OCI-LY7 (cell line): ENCODE data around the gene CFAP77. TPM values are rescaled to one million over a fixed set of nuclear protein-coding genes. Genes with fewer than 3 reads are reported as not detected.

Experiments
- BruUV-seq: library from RNA; stranded (reverse); fragments of 400-500 nt; replicated peaks from 2 replicates; lab custom pipeline; 2021; lab: Mats Ljungman, UMichigan
- CTCF ChIA-PET: fragments of 300-600 bp; sonication (Branson Sonifier 250); formaldehyde crosslinking; loops from one replicate; lab custom pipeline; 2022; ENCODE audit warnings: antibody characterized with exemption; ENCODE audit not compliant: unreplicated experiment; lab: Charles Lee
- POLR2A ChIA-PET: fragments of 300-600 bp; sonication (Branson Sonifier 250); formaldehyde crosslinking; loops from one replicate; lab custom pipeline; 2022; ENCODE audit warnings: antibody characterized with exemption; lab: Charles Lee
- DNase-seq: peaks from one replicate; pipeline ENCODE4 v3.0.0-alpha.2; 2015; ENCODE audit warnings: low spot score
- H2AFZ ChIP-seq: fragments of 200-600 bp; sonication (generic), shearing (Covaris generic); 2 replicates; pipeline ENCODE4 v1.6.1; 2014; ENCODE audit warnings: mild to moderate bottlenecking, antibody characterized with exemption, low read length, moderate library complexity
- H3K27ac ChIP-seq: fragments of 200-600 bp; sonication (generic); 2 replicates; pipeline ENCODE4 v1.5.1; 2014; ENCODE audit warnings: mixed run types, low read depth, mild to moderate bottlenecking, moderate library complexity, low read length, inconsistent platforms; ENCODE audit not compliant: poor library complexity, severe bottlenecking
- H3K36me3 ChIP-seq: fragments of 200-600 bp; sonication (generic); 2 replicates; pipeline ENCODE4 v1.6.1; 2014; ENCODE audit warnings: mild to moderate bottlenecking, antibody characterized with exemption, low read length, moderate library complexity, mixed read lengths; ENCODE audit not compliant: insufficient read depth
- H3K4me1 ChIP-seq: fragments of 200-600 bp; sonication (generic); 2 replicates; pipeline ENCODE4 v1.5.1; 2014; ENCODE audit warnings: mild to moderate bottlenecking, low read length; ENCODE audit not compliant: insufficient read depth, poor library complexity, severe bottlenecking
- H3K4me2 ChIP-seq: fragments of 200-600 bp; sonication (generic); 2 replicates; pipeline ENCODE4 v1.6.1; 2014; ENCODE audit warnings: mild to moderate bottlenecking, low read length
- H3K4me3 ChIP-seq: fragments of 200-600 bp; sonication (generic); 2 replicates; pipeline ENCODE4 v1.5.1; 2014; ENCODE audit warnings: mild to moderate bottlenecking, low read depth, low read length; ENCODE audit not compliant: poor library complexity, severe bottlenecking
- H3K79me2 ChIP-seq: fragments of 200-600 bp; sonication (generic); 2 replicates; pipeline ENCODE4 v1.6.1; 2016; ENCODE audit warnings: low read depth, mild to moderate bottlenecking, low read length, moderate library complexity, mixed read lengths; ENCODE audit not compliant: insufficient read depth
- H3K9me2 ChIP-seq: fragments of 200-600 bp; sonication (generic); 2 replicates; pipeline ENCODE4 v1.6.1; 2016; ENCODE audit warnings: mild to moderate bottlenecking, low read length, mixed read lengths; ENCODE audit not compliant: insufficient read depth
- H3K9me3 ChIP-seq: fragments of 200-600 bp; sonication (generic); 2 replicates; pipeline ENCODE4 v1.6.1; 2014; ENCODE audit warnings: mild to moderate bottlenecking, mixed run types, low read length, mixed read lengths
- H4K20me1 ChIP-seq: fragments of 200-600 bp; sonication (generic); 2 replicates; pipeline ENCODE4 v1.6.1; 2014; ENCODE audit warnings: mild to moderate bottlenecking, antibody characterized with exemption, low read length, moderate library complexity, mixed read lengths; ENCODE audit not compliant: insufficient read depth
- CTCF ChIP-seq: fragments of 200-600 bp; sonication (generic); conservative IDR thresholded peaks from 2 replicates; pipeline ENCODE4 v1.5.1; 2014; ENCODE audit warnings: mild to moderate bottlenecking, antibody characterized with exemption, low read length, moderate library complexity, mixed read lengths
- EZH2phosphoT487 ChIP-seq: fragments of 200-600 bp; sonication (generic); IDR thresholded peaks from 2 replicates; pipeline ENCODE4 v1.6.1; 2018; ENCODE audit warnings: low read depth, borderline replicate concordance, mild to moderate bottlenecking, mixed run types, antibody characterized with exemption, low read length, moderate library complexity, mixed read lengths
- intact Hi-C: fragments of 100-400 bp; cut with micrococcal nuclease; formaldehyde crosslinking; loops from one replicate; pipeline ENCODE4 v1.10.0; 2022; ENCODE audit not compliant: unreplicated experiment
- total RNA-seq, 2 experiments: library from RNA; depleted of rRNA in 1 of 2; stranded (reverse); fragments of >200 nt in 1 of 2; shearing (Covaris generic) in 1 of 2; gene quantifications; 2 replicates each; pipeline ENCODE4 v1.2.3, GENCODE V29; 2014 to 2022

The CFAP77 gene
- total RNA-seq, 2 experiments from 2014 or later: not detected

GRCh38 chr9:132531195-132531594 lies 121.2 kb downstream of the CFAP77 start:
- ChIA-PET CTCF (no interaction called here), POLR2A (no interaction called here)
- Histone ChIP-seq H3K36me3 (no peaks in the 10 kb centered on the region), H2AFZ (no peak overlapping the region), H3K4me2 (no peak overlapping the region), H3K79me2 (no peaks in the 10 kb centered on the region), H3K4me3 (no peak overlapping the region), H3K4me1 (no peaks in the 10 kb centered on the region), H3K9me2 (no peaks in the 10 kb centered on the region), H3K27ac (no peak overlapping the region), H4K20me1 (no peaks in the 10 kb centered on the region), H3K9me3 (0 out of 2 replicates have a peak, but pooled peaks cover 2% of the 10 kb centered on the region)
- intact Hi-C loops: no loop called here
- DNase-seq: no peak
- TF ChIP-seq EZH2phosphoT487: no peak
- no peak for TF ChIP-seq CTCF
- no TSS peak for BruUV-seq

- intact Hi-C loops: no loop called here
- H3K4me2 ChIP-seq: no peak overlapping the region
- no TSS peak for BruUV-seq
- POLR2A ChIA-PET: no interaction called here
- no peak for TF ChIP-seq EZH2phosphoT487
- TF ChIP-seq CTCF: no peak
- no peak overlapping the region for H3K4me3 ChIP-seq
- DNase-seq: no peak
- no peaks in the 10 kb centered on the region for H3K79me2 ChIP-seq
- H3K9me3 ChIP-seq: 0 out of 2 replicates have a peak, but pooled peaks cover 2% of the 10 kb centered on the region
- no peaks in the 10 kb centered on the region for H4K20me1 ChIP-seq
- no peaks in the 10 kb centered on the region for H3K9me2 ChIP-seq
- no peak overlapping the region for H3K27ac ChIP-seq
- no peaks in the 10 kb centered on the region for H3K4me1 ChIP-seq
- H2AFZ ChIP-seq: no peak overlapping the region
- no peaks in the 10 kb centered on the region for H3K36me3 ChIP-seq
- CTCF ChIA-PET: no interaction called here
Measured at GRCh38 chr9:132531710-132532570, 121.9 kb downstream of the CFAP77 start.

GRCh38 chr9:132534832-132535231 lies 124.8 kb downstream of the CFAP77 start:
- H2AFZ ChIP-seq: no peak overlapping the region
- no peaks in the 10 kb centered on the region for H3K9me2 ChIP-seq
- POLR2A ChIA-PET: no interaction called here
- BruUV-seq: no TSS peak
- TF ChIP-seq CTCF: no peak
- TF ChIP-seq EZH2phosphoT487: no peak
- H4K20me1 ChIP-seq: no peaks in the 10 kb centered on the region
- DNase-seq: no peak
- 0 out of 2 replicates have a peak, but pooled peaks cover 2% of the 10 kb centered on the region for H3K9me3 ChIP-seq
- H3K27ac ChIP-seq: no peak overlapping the region
- no peak overlapping the region for H3K4me2 ChIP-seq
- CTCF ChIA-PET: no interaction called here
- H3K4me3 ChIP-seq: no peak overlapping the region
- H3K4me1 ChIP-seq: no peaks in the 10 kb centered on the region
- intact Hi-C loops: no loop called here
- H3K36me3 ChIP-seq: no peaks in the 10 kb centered on the region
- no peaks in the 10 kb centered on the region for H3K79me2 ChIP-seq
